IMR-90 (cell line): ENCODE data around the gene LENG1. TPM values are rescaled to one million over a fixed set of nuclear protein-coding genes. Genes with fewer than 3 reads are reported as not detected.

Experiments
- ATAC-seq: fragments of 200-7000 bp; cut with Tn5 transposase; 2 replicates; pipeline ENCODE4 v1.9.1; 2020; ENCODE audit warnings: low read depth, mild to moderate bottlenecking, moderate library complexity
- BruUV-seq: library from RNA; stranded (reverse); fragments of 400-500 nt; replicated peaks from 2 replicates; lab custom pipeline; 2021; lab: Mats Ljungman, UMichigan
- CTCF ChIA-PET: fragments of 300-600 bp; formaldehyde crosslinking; extraction: SDS; loops from one replicate; lab custom pipeline; 2021; ENCODE audit warnings: antibody characterized with exemption; lab: Yijun Ruan, JAX
- POLR2A ChIA-PET: fragments of 300-600 bp; sonication (Branson Sonifier 250); formaldehyde crosslinking; loops from one replicate; lab custom pipeline; 2022; ENCODE audit warnings: antibody characterized with exemption; ENCODE audit not compliant: unreplicated experiment; lab: Charles Lee
- DNase-seq: peaks from one replicate; pipeline ENCODE4 v3.0.0; 2013
- H2AFZ ChIP-seq: replicated peaks from 2 replicates; pipeline ENCODE3; 2013; ENCODE audit warnings: low read length, mild to moderate bottlenecking; ENCODE audit not compliant: poor library complexity
- H2AK5ac ChIP-seq: 2 replicates; pipeline ENCODE4 v1.6.1; 2013; ENCODE audit warnings: low read depth, low read length, inconsistent platforms
- H2AK9ac ChIP-seq: replicated peaks from 2 replicates; pipeline ENCODE3; 2013; ENCODE audit warnings: mild to moderate bottlenecking, low read depth, low read length, moderate library complexity; ENCODE audit not compliant: poor library complexity
- H2BK120ac ChIP-seq: 2 replicates; pipeline ENCODE4 v1.6.1; 2013; ENCODE audit warnings: low read depth, low read length, inconsistent platforms
- H2BK15ac ChIP-seq: 3 replicates; pipeline ENCODE4 v1.6.1; 2013; ENCODE audit warnings: low read depth, low read length, inconsistent platforms
- H2BK20ac ChIP-seq: 2 replicates; pipeline ENCODE4 v1.6.1; 2013; ENCODE audit warnings: low read depth, mild to moderate bottlenecking, inconsistent platforms, low read length, moderate library complexity
- H2BK5ac ChIP-seq: 2 replicates; pipeline ENCODE4 v1.6.1; 2013; ENCODE audit warnings: mild to moderate bottlenecking, low read depth, low read length, inconsistent platforms; ENCODE audit not compliant: poor library complexity, severe bottlenecking
- H3K14ac ChIP-seq: replicated peaks from 2 replicates; pipeline ENCODE4 v1.6.1; 2013; ENCODE audit warnings: low read depth, low read length, inconsistent platforms
- H3K18ac ChIP-seq: 2 replicates; pipeline ENCODE4 v1.6.1; 2013; ENCODE audit warnings: low read depth, low read length, control low read depth
- H3K23ac ChIP-seq: 2 replicates; pipeline ENCODE4 v1.6.1; 2013; ENCODE audit warnings: low read depth, low read length, inconsistent platforms
- H3K27ac ChIP-seq: 2 replicates; pipeline ENCODE4 v1.5.1; 2013; ENCODE audit warnings: mild to moderate bottlenecking, control low read depth, low read length; ENCODE audit not compliant: insufficient read depth
- H3K27me3 ChIP-seq: 2 replicates; pipeline ENCODE4 v1.6.1; 2013; ENCODE audit warnings: low read length; ENCODE audit not compliant: control insufficient read depth, insufficient read depth
- H3K36me3 ChIP-seq: 2 replicates; pipeline ENCODE4 v1.6.1; 2013; ENCODE audit warnings: low read length, mixed read lengths; ENCODE audit not compliant: control insufficient read depth, insufficient read depth
- H3K4ac ChIP-seq: 2 replicates; pipeline ENCODE4 v1.6.1; 2013; ENCODE audit warnings: low read depth, low read length, inconsistent platforms
- H3K4me1 ChIP-seq: 2 replicates; pipeline ENCODE4 v1.6.1; 2013; ENCODE audit warnings: low read length, mixed read lengths; ENCODE audit not compliant: control insufficient read depth, insufficient read depth
- H3K4me2 ChIP-seq: 2 replicates; pipeline ENCODE4 v1.6.1; 2013; ENCODE audit warnings: low read depth, mild to moderate bottlenecking, control low read depth, low read length, moderate library complexity
- H3K4me3 ChIP-seq: 2 replicates; pipeline ENCODE4 v1.5.1; 2013; ENCODE audit warnings: low read depth, mild to moderate bottlenecking, control low read depth, low read length, moderate library complexity; ENCODE audit not compliant: insufficient read depth
- H3K56ac ChIP-seq: 2 replicates; pipeline ENCODE4 v1.6.1; 2013; ENCODE audit warnings: low read length, inconsistent platforms; ENCODE audit not compliant: insufficient read depth; ENCODE audit errors: extremely low read depth
- H3K79me1 ChIP-seq, 2 experiments: 2 replicates each; pipeline ENCODE4 v1.6.1; 2013; ENCODE audit warnings: low read length in 2 of 2, inconsistent platforms in 1 of 2, low read depth in 1 of 2
- H3K9ac ChIP-seq: 2 replicates; pipeline ENCODE4 v1.6.1; 2013; ENCODE audit warnings: low read depth, low read length, control low read depth
- H3K9me1 ChIP-seq: 2 replicates; pipeline ENCODE4 v1.6.1; 2013; ENCODE audit warnings: low read length, inconsistent platforms; ENCODE audit not compliant: insufficient read depth
- H3K9me3 ChIP-seq: 2 replicates; pipeline ENCODE4 v1.6.1; 2013; ENCODE audit warnings: low read length; ENCODE audit not compliant: control insufficient read depth, insufficient read depth
- H4K20me1 ChIP-seq: 2 replicates; pipeline ENCODE4 v1.6.1; 2013; ENCODE audit warnings: low read length, inconsistent platforms; ENCODE audit not compliant: insufficient read depth
- H4K5ac ChIP-seq: 2 replicates; pipeline ENCODE4 v1.6.1; 2013; ENCODE audit warnings: mild to moderate bottlenecking, low read depth, low read length, control low read depth
- H4K8ac ChIP-seq, 2 experiments: 2 replicates each; pipeline ENCODE4 v1.6.1; 2013; ENCODE audit warnings: low read depth in 2 of 2, low read length in 2 of 2, control low read depth in 1 of 2, inconsistent platforms in 1 of 2
- H4K91ac ChIP-seq: 2 replicates; pipeline ENCODE4 v1.6.1; 2013; ENCODE audit warnings: low read depth, low read length, inconsistent platforms; ENCODE audit not compliant: insufficient read depth
- BHLHE40 ChIP-seq: fragments of 150-350 bp; IDR thresholded peaks from 2 replicates; pipeline ENCODE4 v1.6.1; 2016; ENCODE audit warnings: mild to moderate bottlenecking, low read depth, low read length
- CEBPB ChIP-seq: IDR thresholded peaks from 2 replicates; pipeline ENCODE4 v1.6.1; 2012; ENCODE audit warnings: low read depth, low read length, improper control_type of control experiment
- CHD1 ChIP-seq: IDR thresholded peaks from 2 replicates; pipeline ENCODE4 v1.6.1; 2012; ENCODE audit warnings: low read depth, low read length, improper control_type of control experiment
- CTCF ChIP-seq: conservative IDR thresholded peaks from 2 replicates; pipeline ENCODE4 v1.5.1; 2012; ENCODE audit warnings: mild to moderate bottlenecking, low read depth, low read length, improper control_type of control experiment
- MAFK ChIP-seq: IDR thresholded peaks from 2 replicates; pipeline ENCODE4 v1.6.1; 2012; ENCODE audit warnings: low read depth, low read length, improper control_type of control experiment
- MXI1 ChIP-seq: IDR thresholded peaks from 2 replicates; pipeline ENCODE4 v1.6.1; 2012; ENCODE audit warnings: low read depth, mild to moderate bottlenecking, low read length, moderate library complexity, borderline replicate concordance
- NFE2L2 ChIP-seq: fragments of 150-350 bp; IDR thresholded peaks from 2 replicates; pipeline ENCODE4 v1.6.1; 2016; ENCODE audit warnings: low read depth, mild to moderate bottlenecking, low read length
- POLR2A ChIP-seq: IDR thresholded peaks from 2 replicates; pipeline ENCODE4 v1.6.1; 2012; ENCODE audit warnings: mild to moderate bottlenecking, low read depth, low read length
- RCOR1 ChIP-seq: IDR thresholded peaks from 2 replicates; pipeline ENCODE4 v1.6.1; 2012; ENCODE audit warnings: mild to moderate bottlenecking, low read length, improper control_type of control experiment; ENCODE audit not compliant: insufficient replicate concordance
- RFX5 ChIP-seq: IDR thresholded peaks from 2 replicates; pipeline ENCODE4 v1.8.0; 2012; ENCODE audit warnings: low read depth, mild to moderate bottlenecking, low read length, moderate library complexity
- SMC3 ChIP-seq: fragments of 150-350 bp; IDR thresholded peaks from 2 replicates; pipeline ENCODE4 v1.6.1; 2016; ENCODE audit warnings: low read depth, mild to moderate bottlenecking, antibody characterized with exemption, low read length, moderate library complexity
- USF2 ChIP-seq: fragments of 150-350 bp; IDR thresholded peaks from 2 replicates; pipeline ENCODE4 v1.6.1; 2017; ENCODE audit warnings: mild to moderate bottlenecking, antibody characterized with exemption, low read length, low read depth
- WGBS, 2 experiments: methylation state at CpG; one replicate each; pipeline versions ENCODE4 v1.1.5 to v1.1.7; 2013; ENCODE audit warnings: missing lambda C conversion rate in 2 of 2; ENCODE audit not compliant: insufficient read length in 1 of 2; ENCODE audit errors: extremely low coverage in 2 of 2; 5-methylcytosine and 5-hydroxymethylcytosine counted together
- dilution Hi-C: fragments of 300-500 bp; cut with HindIII; formaldehyde crosslinking; loops from one replicate; pipeline ENCODE4 v1.14.3; 2018; ENCODE audit warnings: low sequenced_read_pairs; ENCODE audit not compliant: unreplicated experiment
- in situ Hi-C: fragments of 300-500 bp; cut with MboI; formaldehyde crosslinking; loops from 3 replicates; pipeline ENCODE4 v1.14.3; 2019; ENCODE audit warnings: low sequenced_read_pairs, inconsistent platforms, mixed read lengths
- intact Hi-C: fragments of 100-400 bp; cut with micrococcal nuclease; formaldehyde crosslinking; loops from 2 replicates; pipeline ENCODE4 v1.10.0; 2022
- polyA plus RNA-seq, 3 experiments: library from polyadenylated mRNA; depleted of rRNA; stranded (reverse); fragments of >200 nt; gene quantifications; 2 replicates each; pipeline ENCODE4 v1.2.3, GENCODE V29; 2012; ENCODE audit warnings: low replicate concordance in 1 of 3
- total RNA-seq: library from RNA; depleted of rRNA; stranded (reverse); fragments of >200 nt; gene quantifications from 2 replicates; pipeline ENCODE4 v1.2.3, GENCODE V29; 2012

Gene LENG1
- total and polyA plus RNA-seq, 2 of the 4 experiments (the other 2 are of a cell fraction), result 2.7 to 5.3 TPM

- Histone ChIP-seq H3K18ac (no peak overlapping the region), H4K91ac (no peak overlapping the region), H4K5ac (no peak overlapping the region), H3K79me1 (peaks cover 0 to 7% of the 10 kb centered on the region in 2 experiments; a peak in 1 of 4 replicates), H3K27ac (no peak overlapping the region), H3K4me1 (peaks cover 10% of the 10 kb centered on the region), H2BK20ac (no peak overlapping the region), H2BK120ac (no peak overlapping the region), H3K23ac (no peak overlapping the region), H3K4me3 (no peak overlapping the region), H2AFZ (no peak overlapping the region), H3K9ac (no peak overlapping the region), H4K8ac (no peak overlapping the region), H3K14ac (no peak overlapping the region), H2BK5ac (no peak overlapping the region), H2AK5ac (no peak overlapping the region), H3K4ac (no peak overlapping the region), H2BK15ac (no peak overlapping the region), H3K9me1 (peaks cover 4% of the 10 kb centered on the region; the same call in 1 of the 2 replicates), H3K36me3 (peaks cover 16% of the 10 kb centered on the region), H3K56ac (no peak overlapping the region), H2AK9ac (no peak overlapping the region), H3K27me3 (no peaks in the 10 kb centered on the region), H4K20me1 (peaks cover 10% of the 10 kb centered on the region; the same call in 1 of the 2 replicates), H3K9me3 (no peaks in the 10 kb centered on the region), H3K4me2 (no peak overlapping the region)
- BruUV-seq, result no TSS peak
- no peak for DNase-seq
- POLR2A ChIA-PET, result no interaction called here
- CTCF ChIA-PET, result no interaction called here
- dilution Hi-C loops, result no loop called here
- whole genome bisulfite sequencing, 2 experiments, result 65% methylated on average over 2 of the region's 2 CpGs; no CpG with 5 or more reads in 1 of the 2 experiments
- no peak for TF ChIP-seq SMC3
- no peak for TF ChIP-seq CEBPB
- TF ChIP-seq NFE2L2, result no peak
- no peak for TF ChIP-seq POLR2A
- TF ChIP-seq BHLHE40, result no peak
- no peak for TF ChIP-seq MXI1
- TF ChIP-seq RFX5, result no peak
- no peak for TF ChIP-seq USF2
- TF ChIP-seq RCOR1, result no peak
- TF ChIP-seq CHD1, result no peak
- TF ChIP-seq MAFK, result no peak
- TF ChIP-seq CTCF, result no peak
- in situ Hi-C loops, result loop anchor here (25.0 kb wide), 1 partner anchor 1528 kb away; the partner anchor contains the start of gene U2AF2
- ATAC-seq, result no peak
- intact Hi-C loops, result no loop called here
Observed at GRCh38 chr19:54133957-54134590, 25.4 kb downstream of the LENG1 start.
